ENCODE results near the gene STON1. TPM values are rescaled to one million over a fixed set of nuclear protein-coding genes. Genes with fewer than 3 reads are reported as not detected.
A peak's percentile ranks its signal among the peaks of the same experiment; 100 is the strongest.

STON1 gene
- total and polyA plus RNA-seq, 2 donors (not counting 3 experiments of a cell fraction or from before 2014, with no cell fraction given) = 6.3 to 12.1 TPM

DNA sequence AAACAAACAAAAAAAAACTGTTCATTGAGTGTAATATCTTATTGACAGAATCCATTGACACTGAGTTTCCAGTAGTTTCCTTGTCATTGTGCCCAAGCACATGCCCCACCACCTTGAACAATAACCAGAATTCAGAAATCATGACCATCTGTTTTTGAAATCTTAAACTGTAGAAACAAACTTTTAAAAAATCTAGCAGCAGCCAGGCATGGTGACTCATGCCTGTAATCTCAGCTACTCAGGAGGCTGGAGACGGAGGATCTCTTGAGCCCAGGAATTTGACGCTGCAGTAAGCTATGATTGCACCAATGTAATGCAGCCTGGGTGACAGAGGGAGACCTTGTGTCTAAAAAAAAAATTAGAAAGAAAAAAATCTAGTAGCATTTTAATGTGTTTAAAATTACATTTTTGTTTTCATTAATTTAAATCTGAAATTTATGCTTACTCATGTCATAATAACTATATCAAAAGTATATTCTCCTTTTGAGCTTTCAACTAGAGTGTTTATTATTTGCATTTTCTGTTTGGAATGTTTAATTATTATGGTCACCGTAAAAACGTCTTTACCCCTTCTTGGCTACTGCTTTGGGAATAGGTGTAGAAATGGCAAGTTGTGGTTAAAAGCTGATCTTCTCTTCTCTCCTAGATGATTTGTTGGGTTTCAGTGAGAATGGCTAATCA, 25.2 kb upstream of the STON1 start:
- Histone ChIP-seq H3K9me1 (replicated peaks; ENCODE audit: control insufficient read depth, extremely low read depth, insufficient read depth, low read length) (no peaks in the 10 kb centered on the region), H4K20me1 (replicated peaks; ENCODE audit: control insufficient read depth, extremely low read depth, insufficient read depth, low read length) (no peaks in the 10 kb centered on the region), H3K27me3 (ENCODE audit: control insufficient read depth in 2 of 2, insufficient read depth in 2 of 2, low read length in 2 of 2) (no peaks in the 10 kb centered on the region), H2AFZ (ENCODE audit: low read depth, low read length) (no peak overlapping the region), H3K4me2 (ENCODE audit: insufficient read depth, low read length) (no peak overlapping the region), H3K4me3 (replicated peaks in 1 of 3; ENCODE audit: insufficient read depth in 1 of 3, low read depth in 1 of 3, low read length in 3 of 3) (no peak overlapping the region), H3K9ac (replicated peaks; ENCODE audit: extremely low read depth, insufficient read depth, low read length) (no peak overlapping the region), H3K79me2 (ENCODE audit: control insufficient read depth, insufficient read depth, low read length) (no peaks in the 10 kb centered on the region), H3K27ac (ENCODE audit: insufficient read depth, low read depth, low read length) (no peak overlapping the region), H3K9me3 (replicated peaks; ENCODE audit: control insufficient read depth, insufficient read depth, low read length) (no peaks in the 10 kb centered on the region), H3K4me1 (ENCODE audit: control insufficient read depth, extremely low read depth, insufficient read depth, low read length) (peaks cover 19% of the 10 kb centered on the region), H3K36me3 (ENCODE audit: control insufficient read depth in 2 of 2, extremely low read depth in 1 of 2, insufficient read depth in 2 of 2, low read length in 2 of 2) (no peaks in the 10 kb centered on the region)
- intact Hi-C loops (cut with micrococcal nuclease) = no loop called here
- no TSS peak for BruUV-seq (replicated peaks)
- CTCF ChIA-PET = interaction anchor here (0.9 to 1.2 kb wide), 2 partner anchors 34 to 84 kb away, joined by 3 to 4 read pairs; no protein-coding TSS in a partner anchor
- TF ChIP-seq JUN (IDR thresholded peaks at IDR 0.05; ENCODE audit: borderline replicate concordance, insufficient read depth, insufficient read length, low read depth) (no peak), FOS (IDR thresholded peaks at IDR 0.05; ENCODE audit: borderline replicate concordance, insufficient read depth, low read length) (peak; percentile 36)
- FAIRE-seq (peak; percentile 26), DNase-seq (ENCODE audit: low read depth, low spot score) (peak; percentile 44)
- dilution Hi-C loops (cut with MboI; ENCODE audit: extremely low pct_ligation_motif_present, low sequenced_read_pairs) = no loop called here
- POLR2A ChIA-PET = no interaction called here

DNA sequence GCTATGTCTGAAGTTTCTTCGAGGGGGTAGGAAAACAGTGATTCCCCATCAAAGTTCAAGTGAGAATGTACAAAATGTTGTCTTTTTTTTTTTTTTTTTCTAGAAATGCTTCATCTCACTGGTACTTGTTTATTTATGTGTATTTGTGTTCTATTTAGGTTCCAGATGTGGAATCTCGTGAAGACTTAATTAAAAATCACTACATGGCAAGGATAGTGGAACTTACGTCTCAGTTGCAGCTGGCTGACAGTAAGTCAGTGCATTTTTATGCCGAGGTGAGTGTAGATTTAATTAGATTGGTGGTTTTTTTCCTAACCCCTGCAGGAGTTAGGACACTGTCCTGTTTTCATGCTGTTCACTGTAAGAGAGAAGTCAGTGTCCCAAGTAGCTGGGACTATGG, 22.8 kb upstream of the STON1 start:
- POLR2A ChIA-PET = no interaction called here
- no TSS peak for BruUV-seq (replicated peaks)
- peaks cover 27% of the 10 kb centered on the region for H3K4me1 ChIP-seq (ENCODE audit: control insufficient read depth, extremely low read depth, insufficient read depth, low read length)

More for the DNA sequence above, 22.8 kb upstream of the STON1 start:
- DNase-seq (ENCODE audit: low read depth, low spot score) (no peak), FAIRE-seq (no peak)
- Histone ChIP-seq H3K9me1 (replicated peaks; ENCODE audit: control insufficient read depth, extremely low read depth, insufficient read depth, low read length) (no peaks in the 10 kb centered on the region), H3K4me2 (ENCODE audit: insufficient read depth, low read length) (no peak overlapping the region), H3K27me3 (ENCODE audit: control insufficient read depth in 2 of 2, insufficient read depth in 2 of 2, low read length in 2 of 2) (no peaks in the 10 kb centered on the region), H3K36me3 (ENCODE audit: control insufficient read depth in 2 of 2, extremely low read depth in 1 of 2, insufficient read depth in 2 of 2, low read length in 2 of 2) (no peaks in the 10 kb centered on the region), H3K9me3 (replicated peaks; ENCODE audit: control insufficient read depth, insufficient read depth, low read length) (no peaks in the 10 kb centered on the region), H2AFZ (ENCODE audit: low read depth, low read length) (no peak overlapping the region), H3K27ac (ENCODE audit: insufficient read depth, low read depth, low read length) (no peak overlapping the region), H3K79me2 (ENCODE audit: control insufficient read depth, insufficient read depth, low read length) (no peaks in the 10 kb centered on the region), H4K20me1 (replicated peaks; ENCODE audit: control insufficient read depth, extremely low read depth, insufficient read depth, low read length) (no peaks in the 10 kb centered on the region), H3K9ac (replicated peaks; ENCODE audit: extremely low read depth, insufficient read depth, low read length) (no peak overlapping the region), H3K4me3 (replicated peaks in 1 of 3; ENCODE audit: insufficient read depth in 1 of 3, low read depth in 1 of 3, low read length in 3 of 3) (no peak overlapping the region)
- CTCF ChIA-PET = no interaction called here
- TF ChIP-seq POLR2A (IDR thresholded peaks at IDR 0.05; ENCODE audit: low read depth, low read length) (no peak), MYC (IDR thresholded peaks at IDR 0.05; ENCODE audit: low read depth, low read length) (no peak)
- dilution Hi-C loops (cut with MboI; ENCODE audit: extremely low pct_ligation_motif_present, low sequenced_read_pairs) = no loop called here
- intact Hi-C loops (cut with micrococcal nuclease) = no loop called here

All from endothelial cell of umbilical vein (primary cell).